Neuron (in vitro differentiated cells): ENCODE measurements around the gene SNTG2.

Experiments
- H2AFZ ChIP-seq: one replicate; pipeline ENCODE4 v1.6.1; 2013; ENCODE audit warnings: low read depth, mild to moderate bottlenecking, inconsistent platforms, low read length, moderate library complexity
- H3K27me3 ChIP-seq: one replicate; pipeline ENCODE4 v1.6.1; 2013; ENCODE audit warnings: low read length; ENCODE audit not compliant: insufficient read depth
- H3K36me3 ChIP-seq: one replicate; pipeline ENCODE4 v1.6.1; 2013; ENCODE audit warnings: low read length; ENCODE audit not compliant: insufficient read depth
- H3K4me1 ChIP-seq: one replicate; pipeline ENCODE4 v1.6.1; 2013; ENCODE audit warnings: low read length; ENCODE audit not compliant: insufficient read depth
- H3K4me3 ChIP-seq: 2 replicates; pipeline ENCODE4 v1.5.1; 2013; ENCODE audit warnings: mild to moderate bottlenecking, low read length, moderate library complexity
- H3K9me3 ChIP-seq: one replicate; pipeline ENCODE4 v1.6.1; 2013; ENCODE audit warnings: low read length

SNTG2 gene

DNA sequence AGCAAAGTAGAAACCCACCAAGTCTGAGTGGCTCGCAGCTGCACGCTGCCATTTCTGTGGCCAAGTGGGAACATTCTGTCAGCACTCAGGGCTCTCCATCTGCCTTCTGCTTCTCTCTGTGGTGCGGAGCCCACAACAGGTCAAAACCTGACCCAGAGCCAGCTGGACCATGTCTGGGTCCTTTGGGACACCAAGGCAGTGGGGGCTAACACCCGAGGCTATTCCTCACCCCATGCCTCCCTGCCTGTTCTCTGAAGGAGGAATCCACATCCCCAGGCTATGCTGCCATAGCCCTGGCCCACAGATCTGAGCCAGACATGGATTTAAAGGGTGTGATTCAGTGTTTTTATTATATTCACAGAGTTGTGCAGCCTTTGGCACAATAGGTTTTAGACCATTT lies 86.4 kb downstream of the SNTG2 start:
- Histone ChIP-seq H3K27me3 (no peaks in the 10 kb centered on the region), H3K9me3 (no peaks in the 10 kb centered on the region), H3K36me3 (no peaks in the 10 kb centered on the region), H3K4me1 (no peaks in the 10 kb centered on the region), H3K4me3 (no peak overlapping the region), H2AFZ (no peak overlapping the region)

DNA sequence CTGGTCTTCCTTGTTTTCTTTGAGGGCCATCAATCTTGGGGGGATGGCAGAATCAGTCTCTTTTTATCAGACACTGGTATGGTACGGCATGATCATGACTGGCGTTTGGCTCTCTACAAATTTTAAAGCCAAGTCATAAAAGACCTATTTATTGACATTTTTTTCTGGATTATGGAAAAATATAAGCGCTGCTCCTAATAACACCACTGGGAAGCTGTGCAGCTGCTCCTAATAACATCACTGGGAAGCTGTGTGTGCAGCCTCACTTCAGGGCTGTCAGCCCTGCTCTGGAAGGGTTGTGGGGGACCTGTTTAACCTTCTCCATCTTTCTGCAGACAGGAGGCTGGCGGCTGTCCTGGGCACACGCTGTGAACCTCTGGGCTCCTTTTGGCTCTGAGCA lies 88.9 kb downstream of the SNTG2 start:
- H3K4me3 ChIP-seq, result no peak overlapping the region
- H3K27me3 ChIP-seq, result no peaks in the 10 kb centered on the region
- no peak overlapping the region for H2AFZ ChIP-seq
- no peaks in the 10 kb centered on the region for H3K9me3 ChIP-seq
- no peaks in the 10 kb centered on the region for H3K36me3 ChIP-seq
- H3K4me1 ChIP-seq, result no peaks in the 10 kb centered on the region

DNA sequence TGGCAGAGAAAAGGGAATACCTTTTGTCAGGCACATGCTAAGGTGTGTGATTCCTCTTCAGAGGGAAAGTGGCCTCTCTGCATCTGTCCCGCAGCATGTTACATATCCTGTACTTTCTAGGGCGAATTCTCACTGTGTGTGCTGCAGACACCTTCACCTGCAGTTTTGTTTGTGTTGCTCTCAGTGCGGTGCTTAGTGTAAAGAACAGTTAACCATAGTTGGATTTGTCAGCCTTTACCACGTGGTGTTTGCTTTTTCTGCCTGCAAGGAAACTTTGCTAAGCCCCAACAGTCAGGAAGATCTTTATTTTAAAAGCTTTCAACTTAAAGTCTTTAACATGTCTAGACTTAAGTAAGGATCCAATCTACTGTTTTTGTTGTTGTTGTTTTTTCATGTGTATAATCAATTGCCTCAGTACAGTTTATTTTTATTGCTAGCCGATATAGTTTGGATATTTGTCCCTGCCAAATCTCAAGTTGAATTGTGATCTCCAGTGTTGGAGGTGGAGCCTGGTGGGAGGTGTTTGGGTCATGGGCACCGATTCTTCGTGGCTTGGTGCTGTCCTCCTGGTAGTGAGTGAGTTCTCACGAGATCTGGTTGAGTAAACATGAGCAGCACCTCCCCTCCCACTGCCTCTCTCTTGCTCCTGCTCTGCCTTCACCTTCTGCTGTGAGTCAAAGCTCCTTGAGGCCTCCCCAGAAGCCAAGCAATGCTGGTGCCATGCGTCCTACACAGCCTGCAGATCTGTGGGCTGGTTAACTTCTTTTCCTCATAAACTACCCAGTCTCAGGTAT lies 90.6 kb downstream of the SNTG2 start:
- H3K9me3 ChIP-seq, result no peaks in the 10 kb centered on the region
- H3K27me3 ChIP-seq, result no peaks in the 10 kb centered on the region
- H3K36me3 ChIP-seq, result no peaks in the 10 kb centered on the region
- H3K4me1 ChIP-seq, result no peaks in the 10 kb centered on the region
- H2AFZ ChIP-seq, result no peak overlapping the region
- no peak overlapping the region for H3K4me3 ChIP-seq

DNA sequence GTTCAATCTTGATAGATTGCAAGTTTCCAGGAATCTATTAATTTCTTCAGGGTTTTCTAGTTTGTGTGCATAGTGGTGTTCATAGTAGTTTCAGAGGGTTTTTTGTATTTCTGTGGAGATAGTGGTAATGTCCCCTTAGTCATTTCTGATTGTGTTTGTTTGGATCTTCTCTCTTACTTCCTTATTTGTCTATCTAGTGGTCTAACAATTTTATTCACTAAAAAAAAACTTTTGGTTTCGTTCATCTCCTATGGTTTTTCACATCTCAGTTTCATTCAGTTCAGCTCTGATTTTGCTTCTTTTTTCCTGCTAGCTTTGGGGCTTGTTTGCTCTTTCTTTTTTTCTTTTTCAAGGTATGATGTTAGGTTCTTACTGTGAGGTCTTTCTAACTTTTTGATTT lies 94.5 kb downstream of the SNTG2 start:
- Histone ChIP-seq H3K9me3 (no peaks in the 10 kb centered on the region), H3K36me3 (no peaks in the 10 kb centered on the region), H3K4me3 (no peak overlapping the region), H3K4me1 (no peaks in the 10 kb centered on the region), H2AFZ (no peak overlapping the region), H3K27me3 (no peaks in the 10 kb centered on the region)

DNA sequence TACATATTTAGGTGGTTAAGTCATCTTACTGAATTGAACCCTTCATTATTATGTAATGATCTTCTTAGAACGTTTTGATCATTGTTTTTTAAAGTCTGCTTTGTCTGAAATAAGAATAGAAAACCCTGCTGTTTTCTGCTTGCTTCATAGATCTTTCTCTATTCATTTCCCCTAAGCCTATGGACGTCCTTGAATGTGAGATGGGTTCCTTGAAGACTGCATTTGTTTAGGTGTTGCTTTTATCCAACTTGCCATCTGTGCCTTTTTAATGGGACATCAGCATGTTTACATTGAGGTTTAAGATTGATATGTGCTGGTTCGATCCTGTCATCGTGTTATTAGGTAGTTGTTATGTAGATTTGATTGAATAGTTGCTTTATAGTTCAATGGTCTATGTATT lies 95.4 kb downstream of the SNTG2 start:
- Histone ChIP-seq H3K4me3 (no peak overlapping the region), H3K27me3 (no peaks in the 10 kb centered on the region), H2AFZ (no peak overlapping the region), H3K9me3 (no peaks in the 10 kb centered on the region), H3K36me3 (no peaks in the 10 kb centered on the region), H3K4me1 (no peaks in the 10 kb centered on the region)

DNA sequence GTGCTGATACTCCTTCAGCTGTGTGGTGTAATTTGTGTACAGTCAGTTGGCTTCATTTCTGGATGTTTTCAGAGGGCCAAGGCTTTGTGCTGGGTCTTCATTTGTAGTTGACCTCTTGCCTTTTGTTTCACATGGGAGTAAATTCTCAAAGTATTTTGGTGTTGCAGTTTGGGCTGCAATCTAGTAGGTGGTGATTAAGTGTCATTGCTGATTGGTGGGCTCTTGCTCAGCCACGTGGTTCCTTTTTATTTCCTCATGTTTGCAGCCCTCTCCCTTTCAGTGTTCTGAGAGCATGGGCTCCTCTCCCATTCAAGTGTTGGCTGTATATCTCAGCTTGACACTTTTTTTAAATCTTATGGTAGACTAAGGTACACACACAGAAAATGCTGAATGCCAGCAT lies 96.8 kb downstream of the SNTG2 start:
- H3K27me3 ChIP-seq, result no peaks in the 10 kb centered on the region
- no peaks in the 10 kb centered on the region for H3K36me3 ChIP-seq
- no peaks in the 10 kb centered on the region for H3K9me3 ChIP-seq
- H3K4me3 ChIP-seq, result no peak overlapping the region
- no peak overlapping the region for H2AFZ ChIP-seq
- H3K4me1 ChIP-seq, result no peaks in the 10 kb centered on the region

DNA sequence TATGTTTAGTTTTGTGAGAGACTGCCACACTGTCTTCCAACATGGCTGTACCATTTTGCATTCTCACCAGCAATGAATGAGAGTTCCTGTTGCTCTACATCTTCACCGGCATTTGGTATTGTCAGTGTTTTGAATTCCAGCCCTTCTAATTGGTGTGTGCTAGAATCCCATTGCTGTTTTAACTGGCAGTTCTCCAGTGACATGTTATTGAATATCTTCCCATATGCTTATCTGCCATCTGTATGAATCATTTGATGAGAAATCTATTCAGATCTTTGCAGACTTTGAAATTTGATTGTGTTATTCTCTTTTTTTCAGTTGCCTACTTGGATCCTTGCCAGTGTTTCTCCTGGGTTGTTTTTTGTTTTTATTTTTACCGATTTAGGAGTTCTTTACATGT lies 99.0 kb downstream of the SNTG2 start:
- Histone ChIP-seq H3K9me3 (no peaks in the 10 kb centered on the region), H3K27me3 (no peaks in the 10 kb centered on the region), H3K36me3 (no peaks in the 10 kb centered on the region), H2AFZ (no peak overlapping the region), H3K4me3 (no peak overlapping the region), H3K4me1 (no peaks in the 10 kb centered on the region)

DNA sequence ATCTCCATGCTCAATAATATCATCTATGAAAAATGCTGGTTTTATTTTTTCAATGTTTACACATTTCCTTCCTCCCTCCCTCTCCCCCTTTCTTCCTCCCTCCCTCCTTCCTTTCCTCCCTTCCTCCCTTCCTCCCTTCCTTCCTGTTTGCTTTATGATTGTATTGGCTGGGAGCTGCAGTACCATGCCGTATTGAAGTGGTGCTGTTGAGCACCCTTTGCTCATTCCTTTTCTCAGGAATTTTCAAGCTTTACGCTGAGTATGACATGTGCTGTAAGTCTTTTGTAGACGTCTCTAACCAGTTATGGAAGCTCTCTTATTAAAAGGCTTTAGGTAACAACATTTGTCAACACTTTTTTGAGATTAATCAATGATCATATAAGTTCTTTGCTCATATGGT lies 100.4 kb downstream of the SNTG2 start:
- Histone ChIP-seq H3K4me1 (no peaks in the 10 kb centered on the region), H3K36me3 (no peaks in the 10 kb centered on the region), H3K9me3 (no peaks in the 10 kb centered on the region), H2AFZ (no peak overlapping the region), H3K27me3 (no peaks in the 10 kb centered on the region), H3K4me3 (no peak overlapping the region)

DNA sequence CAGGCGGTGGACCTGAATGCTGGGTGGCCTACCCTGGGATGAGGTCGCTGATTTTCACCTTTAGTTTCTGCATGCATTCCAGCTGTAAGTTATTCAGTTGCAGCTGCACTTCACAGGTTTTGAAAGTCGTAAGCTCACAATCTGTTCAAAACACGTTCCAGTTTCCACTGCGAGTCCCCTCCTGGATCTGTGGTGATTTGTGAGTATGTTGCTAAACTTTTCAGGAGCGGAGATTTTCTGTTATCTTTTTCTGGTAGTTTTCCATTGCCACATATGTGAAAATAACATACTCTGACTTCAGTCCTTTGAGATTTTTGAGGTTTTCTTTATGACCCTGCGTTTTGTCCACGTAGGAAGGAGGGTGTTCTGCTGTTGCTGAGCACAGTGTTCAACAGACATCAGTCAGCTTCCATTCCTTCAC lies 102.1 kb downstream of the SNTG2 start:
- no peaks in the 10 kb centered on the region for H3K9me3 ChIP-seq
- no peaks in the 10 kb centered on the region for H3K36me3 ChIP-seq
- no peaks in the 10 kb centered on the region for H3K27me3 ChIP-seq
- no peaks in the 10 kb centered on the region for H3K4me1 ChIP-seq
- no peak overlapping the region for H2AFZ ChIP-seq
- H3K4me3 ChIP-seq, result no peak overlapping the region

DNA sequence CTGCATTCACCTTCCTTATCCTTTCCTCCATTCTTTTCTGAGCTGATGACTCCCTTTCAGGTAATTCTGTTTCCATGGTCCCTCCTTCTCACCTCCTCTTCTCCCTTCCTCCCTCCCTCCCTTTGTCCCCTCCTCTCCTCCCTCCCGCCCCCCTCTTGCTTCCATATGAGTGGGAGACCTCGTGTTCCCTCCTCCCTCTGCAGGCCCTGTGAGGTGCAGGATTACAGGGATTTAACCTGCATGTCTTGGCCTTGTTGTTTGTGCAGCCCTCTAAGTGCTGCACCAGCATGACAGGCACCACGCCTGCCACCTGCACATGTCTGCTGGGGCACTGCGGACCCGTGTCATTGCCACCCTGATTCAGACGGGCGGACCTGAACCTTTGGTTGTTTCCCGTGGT lies 103.1 kb downstream of the SNTG2 start:
- Histone ChIP-seq H3K4me3 (no peak overlapping the region), H3K9me3 (no peaks in the 10 kb centered on the region), H3K27me3 (no peaks in the 10 kb centered on the region), H3K4me1 (no peaks in the 10 kb centered on the region), H2AFZ (no peak overlapping the region), H3K36me3 (no peaks in the 10 kb centered on the region)

DNA sequence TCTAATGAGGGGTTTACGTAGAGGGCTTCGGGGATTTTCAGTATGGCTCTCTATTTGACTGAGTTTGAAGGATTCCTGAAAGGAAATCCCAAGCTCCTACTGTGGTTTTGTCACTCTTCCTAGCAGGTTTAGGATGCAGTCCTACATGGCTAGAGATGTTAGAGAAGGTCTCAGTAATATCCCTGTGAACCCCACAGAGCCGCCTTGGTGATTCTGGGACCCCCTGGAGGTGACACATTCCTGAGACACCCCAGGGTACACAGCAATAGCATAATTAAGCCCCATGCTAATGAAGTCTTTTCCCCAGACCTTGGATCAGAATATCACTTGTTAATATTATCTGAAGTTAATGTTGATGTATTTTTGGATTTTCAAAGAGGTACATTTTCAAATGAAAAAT lies 103.8 kb downstream of the SNTG2 start:
- Histone ChIP-seq H3K4me3 (no peak overlapping the region), H3K9me3 (no peaks in the 10 kb centered on the region), H2AFZ (no peak overlapping the region), H3K27me3 (no peaks in the 10 kb centered on the region), H3K36me3 (no peaks in the 10 kb centered on the region), H3K4me1 (no peaks in the 10 kb centered on the region)

DNA sequence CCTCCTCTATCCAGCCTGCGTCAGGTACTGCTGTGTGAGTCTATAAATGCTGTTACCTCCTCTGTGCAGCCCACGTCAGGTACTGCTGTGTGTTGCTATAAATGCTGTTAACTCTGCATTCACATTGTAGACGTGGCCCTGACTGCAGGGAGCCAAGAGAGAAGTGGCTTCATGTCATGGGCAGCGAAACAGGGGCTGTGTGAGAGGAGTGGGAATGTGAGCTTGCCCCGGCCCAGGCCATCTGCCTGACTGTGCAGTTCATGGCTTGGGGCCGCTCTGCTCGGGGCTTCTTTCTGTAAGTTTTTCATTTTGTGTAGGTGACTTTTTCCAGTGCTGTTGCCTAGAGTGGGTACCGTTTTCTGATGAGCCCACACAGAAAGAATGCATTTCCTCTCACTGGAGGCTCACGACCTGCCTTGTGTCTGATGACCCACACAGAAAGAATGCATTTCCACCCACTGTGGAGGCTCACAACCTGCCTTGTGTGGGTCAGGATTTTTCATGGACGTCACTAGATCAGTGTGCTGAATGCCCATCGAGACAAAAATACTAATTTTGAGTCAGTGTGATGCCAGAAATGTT lies 104.5 kb downstream of the SNTG2 start:
- Histone ChIP-seq H2AFZ (no peak overlapping the region), H3K4me1 (no peaks in the 10 kb centered on the region), H3K9me3 (no peaks in the 10 kb centered on the region), H3K4me3 (no peak overlapping the region), H3K27me3 (no peaks in the 10 kb centered on the region), H3K36me3 (no peaks in the 10 kb centered on the region)

DNA sequence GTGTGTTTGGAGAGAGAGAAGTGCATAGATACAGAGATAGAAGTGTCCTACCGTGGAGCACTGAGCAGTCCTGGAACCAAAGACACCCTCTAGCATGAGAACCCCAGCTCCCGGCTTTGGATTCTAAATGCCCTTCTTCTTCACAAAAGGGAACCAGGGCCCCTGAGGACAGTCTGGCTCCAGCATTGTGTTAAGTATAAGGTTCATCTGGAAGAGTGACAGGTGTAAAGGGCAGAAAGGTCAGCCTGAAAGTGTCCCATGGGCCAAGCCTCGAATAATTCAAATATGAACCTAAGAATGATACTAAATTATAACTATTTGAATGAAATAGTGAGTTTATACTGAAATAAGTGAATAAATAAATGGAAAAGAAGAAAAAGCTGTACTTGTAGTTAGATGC lies 109.7 kb downstream of the SNTG2 start:
- no peaks in the 10 kb centered on the region for H3K9me3 ChIP-seq
- H3K4me1 ChIP-seq, result peaks cover 2% of the 10 kb centered on the region
- H3K27me3 ChIP-seq, result no peaks in the 10 kb centered on the region
- no peak overlapping the region for H3K4me3 ChIP-seq
- no peaks in the 10 kb centered on the region for H3K36me3 ChIP-seq
- no peak overlapping the region for H2AFZ ChIP-seq

DNA sequence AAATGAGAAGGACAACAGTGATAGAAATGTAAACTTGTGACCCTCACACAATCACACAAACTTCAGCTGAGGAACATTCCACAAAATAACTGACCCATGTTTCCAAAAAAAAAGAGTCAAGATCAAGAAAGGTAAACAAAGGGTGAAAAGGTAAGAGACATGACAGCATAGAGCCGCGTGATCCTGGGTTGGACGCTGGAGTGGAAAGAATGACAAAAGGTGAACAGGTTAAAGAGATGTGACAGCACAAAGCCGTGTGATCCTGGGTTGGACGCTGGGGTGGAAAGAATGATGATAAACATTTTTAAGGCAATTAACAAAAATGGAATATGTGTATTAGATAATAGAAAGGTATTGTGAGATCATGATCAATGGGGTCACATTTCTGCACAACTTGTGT lies 110.3 kb downstream of the SNTG2 start:
- Histone ChIP-seq H3K36me3 (no peaks in the 10 kb centered on the region), H2AFZ (no peak overlapping the region), H3K27me3 (no peaks in the 10 kb centered on the region), H3K4me1 (peaks cover 2% of the 10 kb centered on the region), H3K9me3 (no peaks in the 10 kb centered on the region), H3K4me3 (no peak overlapping the region)
